Astrocyte of the cerebellum (primary cell): Measurements from ENCODE around the gene P2RX6.
"Not testable (repeated sequence)": the region's sequence is repeated elsewhere in the genome, so short reads cannot be mapped to it uniquely, and the experiment has no call there.

Experiments
- DNase-seq: peaks from one replicate; pipeline ENCODE4 v3.0.0-alpha.2; 2011; ENCODE audit warnings: low read depth
- H3K4me3 ChIP-seq: 2 replicates; pipeline ENCODE4 v1.5.1; 2011; ENCODE audit warnings: mild to moderate bottlenecking, low read depth, low read length, moderate library complexity
- in situ Hi-C: cut with HindIII; loops from 2 replicates; pipeline ENCODE4 v1.10.0; 2017; ENCODE audit warnings: low sequenced_read_pairs
- TF ChIP-seq, protein P1 (sequence below): IDR thresholded peaks from 2 replicates; pipeline ENCODE4 v1.5.1; 2012; ENCODE audit warnings: low read length, low read depth, moderate library complexity, mild to moderate bottlenecking; ENCODE audit errors: missing control alignments

P2RX6 gene

DNA sequence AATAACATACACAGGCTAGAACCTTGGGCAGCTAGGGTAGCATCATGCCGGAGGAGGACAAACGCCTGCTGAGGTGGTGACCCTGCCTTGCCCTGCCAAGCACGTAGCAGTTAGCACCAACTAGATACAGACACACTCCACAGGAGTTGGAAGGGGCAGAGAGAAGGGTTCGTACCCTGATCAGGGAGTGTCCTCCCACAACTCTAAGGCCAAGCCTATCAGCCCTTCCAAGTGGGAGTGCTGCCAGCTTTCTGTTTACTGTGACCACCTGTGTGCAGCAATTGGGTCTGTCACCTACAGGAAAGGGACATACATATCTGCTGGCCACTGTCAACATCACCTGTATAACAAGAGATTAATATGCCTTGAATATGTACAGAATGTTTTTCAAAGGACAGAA is 11.2 kb upstream of the P2RX6 start:
- TF ChIP-seq, protein P1, sequence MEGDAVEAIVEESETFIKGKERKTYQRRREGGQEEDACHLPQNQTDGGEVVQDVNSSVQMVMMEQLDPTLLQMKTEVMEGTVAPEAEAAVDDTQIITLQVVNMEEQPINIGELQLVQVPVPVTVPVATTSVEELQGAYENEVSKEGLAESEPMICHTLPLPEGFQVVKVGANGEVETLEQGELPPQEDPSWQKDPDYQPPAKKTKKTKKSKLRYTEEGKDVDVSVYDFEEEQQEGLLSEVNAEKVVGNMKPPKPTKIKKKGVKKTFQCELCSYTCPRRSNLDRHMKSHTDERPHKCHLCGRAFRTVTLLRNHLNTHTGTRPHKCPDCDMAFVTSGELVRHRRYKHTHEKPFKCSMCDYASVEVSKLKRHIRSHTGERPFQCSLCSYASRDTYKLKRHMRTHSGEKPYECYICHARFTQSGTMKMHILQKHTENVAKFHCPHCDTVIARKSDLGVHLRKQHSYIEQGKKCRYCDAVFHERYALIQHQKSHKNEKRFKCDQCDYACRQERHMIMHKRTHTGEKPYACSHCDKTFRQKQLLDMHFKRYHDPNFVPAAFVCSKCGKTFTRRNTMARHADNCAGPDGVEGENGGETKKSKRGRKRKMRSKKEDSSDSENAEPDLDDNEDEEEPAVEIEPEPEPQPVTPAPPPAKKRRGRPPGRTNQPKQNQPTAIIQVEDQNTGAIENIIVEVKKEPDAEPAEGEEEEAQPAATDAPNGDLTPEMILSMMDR: no peak
- H3K4me3 ChIP-seq: no peak overlapping the region
- in situ Hi-C loops: no loop called here
- no peak for DNase-seq

DNA sequence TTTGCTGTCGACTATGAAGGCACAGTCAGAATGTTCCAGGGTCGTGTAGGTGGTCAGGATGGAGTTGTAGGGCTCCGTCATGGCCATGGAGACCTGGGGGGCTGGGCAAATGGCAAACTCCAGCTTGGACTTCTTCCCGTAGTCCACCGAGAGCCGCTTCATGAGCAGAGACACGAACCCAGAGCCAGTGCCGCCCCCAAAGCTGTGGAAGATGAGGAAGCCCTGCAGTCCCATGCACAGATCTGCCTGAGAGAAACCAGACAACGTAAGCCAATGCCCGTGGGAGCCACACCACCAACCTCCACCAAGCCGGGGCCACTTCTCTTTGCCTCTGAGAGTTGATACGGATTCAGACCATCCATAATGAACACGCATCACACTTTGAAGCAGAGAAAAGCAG is 5.8 kb upstream of the P2RX6 start:
- DNase-seq, in situ Hi-C loops, H3K4me3 ChIP-seq: not testable (repeated sequence)

DNA sequence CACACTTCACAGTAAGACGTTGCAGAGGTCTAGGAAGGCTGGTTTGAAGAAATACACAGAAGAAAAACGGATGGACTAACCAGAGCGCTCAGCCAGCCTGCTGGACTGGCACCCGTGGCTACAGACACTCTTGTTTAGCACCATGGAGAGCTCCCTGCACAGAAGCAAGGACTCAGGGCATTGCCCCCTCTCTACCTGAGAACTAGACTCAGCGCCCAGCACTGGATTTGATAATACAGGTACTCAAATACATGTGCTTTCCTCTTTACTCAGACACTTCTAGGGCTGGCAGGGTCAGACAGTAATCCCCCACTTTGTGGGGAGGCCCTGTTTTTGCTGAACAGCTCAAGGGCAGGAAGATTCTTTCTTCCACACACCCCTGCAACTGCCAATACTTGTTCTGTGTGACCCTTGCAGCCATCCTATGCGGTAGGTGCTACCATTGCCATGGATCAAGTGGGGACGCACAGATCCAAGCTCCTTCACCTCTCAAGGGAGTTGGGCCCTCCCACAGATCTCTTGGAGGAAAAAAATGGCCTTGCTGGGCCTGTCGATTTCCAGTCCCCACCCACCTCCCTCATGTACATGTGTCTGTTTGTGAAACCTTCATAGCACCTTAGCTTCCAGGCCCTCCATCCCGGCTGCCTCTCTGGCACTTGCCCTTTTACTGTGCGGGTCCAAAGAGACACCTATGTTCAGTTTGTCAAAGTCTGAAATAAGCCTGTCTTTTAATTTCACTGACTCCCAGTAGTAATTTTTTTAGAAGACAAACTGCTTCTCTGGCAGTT is 5.1 kb upstream of the P2RX6 start:
- DNase-seq: peak; percentile 23
- TF ChIP-seq, protein P1: no peak
- in situ Hi-C loops: no loop called here
- H3K4me3 ChIP-seq: no peak overlapping the region

DNA sequence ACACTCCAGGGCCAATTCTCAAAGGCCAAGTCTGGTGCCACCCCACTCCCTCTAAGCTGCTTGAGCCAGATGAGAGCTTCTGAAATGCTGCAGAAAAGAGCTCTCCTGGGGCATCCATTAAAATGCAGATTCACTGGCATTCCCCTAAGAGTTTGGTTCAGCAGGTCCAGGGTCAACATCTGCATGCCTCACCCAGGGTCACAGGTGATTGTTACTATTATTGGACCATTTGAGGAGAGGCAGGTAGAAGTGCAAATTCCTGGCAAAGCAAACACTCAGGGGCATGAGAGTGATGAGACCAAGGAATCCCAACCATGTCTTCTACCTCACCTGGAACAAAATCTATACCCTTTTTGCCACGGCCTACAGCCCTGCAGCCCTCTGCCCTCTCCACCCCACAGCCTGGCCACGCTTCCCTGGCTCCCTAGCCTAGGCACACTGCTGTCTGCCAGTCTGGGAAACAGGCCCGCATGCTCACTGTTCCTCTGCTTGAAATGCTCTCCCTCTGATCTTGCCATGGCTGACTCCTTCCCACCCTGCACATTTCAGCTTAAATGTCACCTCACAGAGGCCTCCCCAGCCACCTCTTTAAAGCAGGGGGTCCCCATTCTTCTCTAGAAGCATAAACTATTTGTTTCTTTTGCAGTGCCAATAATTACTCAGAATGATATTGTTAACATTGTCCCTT is 4.4 kb upstream of the P2RX6 start:
- in situ Hi-C loops: no loop called here
- no peak for DNase-seq
- TF ChIP-seq, protein P1: no peak
- H3K4me3 ChIP-seq: no peak overlapping the region

DNA sequence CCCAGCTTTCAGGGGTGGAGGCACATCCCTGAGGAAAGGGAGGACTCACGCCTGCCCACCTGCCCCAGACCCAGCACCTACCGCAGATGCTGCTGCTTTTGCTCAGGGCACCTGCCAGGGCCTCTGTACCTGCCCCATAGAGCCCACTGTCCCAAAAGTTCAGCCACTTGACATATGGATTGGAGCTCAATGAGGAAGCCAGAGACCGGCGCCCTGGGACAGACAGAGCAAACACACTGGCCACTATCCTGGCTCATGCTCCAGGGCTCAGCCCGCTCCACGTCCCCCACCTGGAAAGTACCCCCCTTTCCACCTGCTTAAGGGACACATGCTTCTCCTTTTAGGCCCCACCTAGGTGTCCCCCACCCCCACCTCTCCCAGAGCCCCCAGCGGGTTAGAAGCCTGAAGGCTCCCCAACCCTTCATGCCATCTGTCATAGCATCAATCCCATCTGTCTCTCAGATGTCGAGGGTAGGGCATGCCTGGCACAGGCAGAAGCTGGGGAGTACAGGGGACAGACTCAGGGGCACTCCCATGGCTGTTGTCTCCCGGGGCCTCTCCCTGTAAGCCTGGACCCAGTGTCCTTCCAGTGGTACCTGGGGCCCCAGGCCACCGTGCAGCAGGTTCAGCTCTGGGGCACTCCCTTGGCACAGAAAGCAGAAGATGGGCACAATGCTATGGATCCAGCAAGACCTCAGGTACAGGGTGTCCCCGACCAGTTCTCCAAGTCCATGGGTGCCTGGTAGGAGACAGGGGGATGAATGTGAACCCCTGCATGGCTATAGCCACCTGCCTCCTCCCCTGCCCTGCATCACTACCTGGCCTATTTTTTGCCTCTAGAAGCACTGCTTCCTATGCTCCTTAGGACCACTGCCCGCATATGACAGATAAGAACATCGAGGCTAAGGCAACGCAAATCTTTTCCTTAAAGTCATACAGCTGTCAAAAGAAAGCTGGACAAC is 2.2 kb upstream of the P2RX6 start:
- DNase-seq: no peak
- TF ChIP-seq, protein P1: no peak
- no peak overlapping the region for H3K4me3 ChIP-seq
- in situ Hi-C loops: no loop called here

DNA sequence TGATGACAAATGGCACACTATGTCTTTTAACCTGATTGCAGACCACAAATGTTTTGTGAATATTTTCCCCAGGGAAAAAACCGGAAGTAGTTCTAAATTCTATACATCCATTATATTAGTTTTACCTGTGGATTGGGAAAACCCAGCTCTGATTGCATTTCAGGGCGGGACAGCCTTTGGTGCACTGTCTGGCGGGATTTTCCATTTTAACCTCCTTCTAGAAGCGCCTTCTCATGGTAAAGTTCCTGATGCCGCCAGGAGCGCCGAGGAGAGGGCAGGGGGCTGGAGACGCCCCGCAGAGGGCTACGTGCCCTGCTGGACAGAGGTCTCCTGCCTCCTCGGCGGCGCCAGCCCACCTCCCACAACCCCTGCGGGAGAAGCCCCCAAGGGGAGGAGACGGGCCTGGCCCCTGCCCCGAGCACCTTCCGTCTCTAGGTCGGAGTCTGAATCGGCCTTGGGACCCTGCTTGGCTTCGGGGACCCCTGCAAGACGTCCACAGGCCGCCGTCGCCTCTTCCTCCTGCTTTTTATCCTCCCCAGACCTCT is 1.2 kb upstream of the P2RX6 start:
- in situ Hi-C loops: no loop called here
- DNase-seq: no peak
- peak overlapping the region; percentile 53 for H3K4me3 ChIP-seq
- TF ChIP-seq, protein P1: no peak
